Nephron progenitor cell (in vitro differentiated cells): ENCODE results near the gene DMAP1.
"Not testable (repeated sequence)": the region's sequence is repeated elsewhere in the genome, so short reads cannot be mapped to it uniquely, and the experiment has no call there.

ENCODE experiments used
- DNase-seq: peaks from one replicate; pipeline ENCODE4 v3.0.0; 2021
- H3K27ac Mint-ChIP-seq: 2 replicates; pipeline ENCODE4 v1.8.0; 2021; ENCODE audit warnings: mild to moderate bottlenecking, moderate library complexity, mixed read lengths
- H3K27me3 Mint-ChIP-seq: 2 replicates; pipeline ENCODE4 v1.8.0; 2021; ENCODE audit warnings: mild to moderate bottlenecking, low read depth, mixed read lengths; ENCODE audit not compliant: poor library complexity
- H3K36me3 Mint-ChIP-seq: 2 replicates; pipeline ENCODE4 v1.8.0; 2021; ENCODE audit warnings: low read depth, mixed read lengths
- H3K4me1 Mint-ChIP-seq: 2 replicates; pipeline ENCODE4 v1.8.0; 2021; ENCODE audit warnings: mixed read lengths
- H3K4me3 Mint-ChIP-seq: 2 replicates; pipeline ENCODE4 v1.8.0; 2021; ENCODE audit warnings: mild to moderate bottlenecking, moderate library complexity, mixed read lengths
- H3K9me3 Mint-ChIP-seq: 2 replicates; pipeline ENCODE4 v1.8.0; 2021; ENCODE audit warnings: mild to moderate bottlenecking, moderate library complexity, mixed read lengths
- TF ChIP-seq, protein P1 (sequence below): fragments of 200-600 bp; sonication (generic); IDR thresholded peaks from 2 replicates; pipeline ENCODE4 v1.5.0; 2021; ENCODE audit warnings: antibody characterized with exemption

DMAP1 gene

DNA sequence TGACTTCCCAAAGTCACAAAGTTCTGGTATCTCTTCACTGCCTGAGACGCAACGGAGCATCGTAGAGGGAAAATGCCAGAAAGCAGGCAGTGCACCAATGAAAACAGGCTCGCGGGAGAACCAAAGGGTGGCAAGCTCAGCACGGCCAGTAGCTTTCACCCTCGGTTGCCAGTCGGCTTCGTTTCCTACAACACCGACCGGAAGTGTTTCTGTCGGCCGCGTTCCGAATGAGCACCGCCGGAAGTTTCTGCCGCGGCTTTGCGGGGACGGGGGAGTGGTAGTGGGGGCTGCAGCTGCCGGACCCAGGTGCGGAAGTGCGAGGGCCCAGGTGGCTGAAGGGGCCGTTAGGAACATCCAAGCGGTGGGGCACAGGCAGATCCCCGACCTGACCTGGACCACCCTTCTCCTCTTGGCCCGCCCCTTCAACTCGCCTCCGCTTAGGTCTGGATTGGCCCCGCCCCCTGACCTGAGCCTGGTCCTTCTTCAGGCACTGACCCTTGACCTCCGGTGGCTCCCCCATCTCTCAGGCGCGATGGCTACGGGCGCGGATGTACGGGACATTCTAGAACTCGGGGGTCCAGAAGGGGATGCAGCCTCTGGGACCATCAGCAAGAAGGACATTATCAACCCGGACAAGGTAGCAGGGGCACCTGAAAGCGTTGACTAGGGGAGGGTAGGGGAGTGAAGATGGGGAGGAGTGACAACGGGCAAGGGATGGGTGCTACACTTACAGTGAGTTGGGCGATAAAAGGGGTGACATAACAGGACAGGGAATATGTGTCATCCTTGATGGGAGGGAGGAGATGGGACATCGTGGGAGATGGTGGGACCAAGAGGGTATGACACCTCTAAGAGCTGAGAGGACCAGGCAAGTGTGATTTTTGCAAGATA is at the start of gene DMAP1:
DMAP1 (plus strand) TSS at position 250 of the 891 bp plus-strand sequence; CDS start at position 533, 283 bp downstream.
- Mint-ChIP-seq H3K27ac (no peak within 1 kb of the TSS), H3K4me3 (peak within 1 kb of the TSS; percentile 94), H3K4me1 (peaks cover 40% of the 10 kb centered on the region), H3K27me3 (peaks cover 24% of the 10 kb centered on the region), H3K9me3 (no peaks in the 10 kb centered on the region), H3K36me3 (peaks cover 20% of the 10 kb centered on the region)
- DNase-seq, result peak; percentile 81
- TF ChIP-seq, protein P1, sequence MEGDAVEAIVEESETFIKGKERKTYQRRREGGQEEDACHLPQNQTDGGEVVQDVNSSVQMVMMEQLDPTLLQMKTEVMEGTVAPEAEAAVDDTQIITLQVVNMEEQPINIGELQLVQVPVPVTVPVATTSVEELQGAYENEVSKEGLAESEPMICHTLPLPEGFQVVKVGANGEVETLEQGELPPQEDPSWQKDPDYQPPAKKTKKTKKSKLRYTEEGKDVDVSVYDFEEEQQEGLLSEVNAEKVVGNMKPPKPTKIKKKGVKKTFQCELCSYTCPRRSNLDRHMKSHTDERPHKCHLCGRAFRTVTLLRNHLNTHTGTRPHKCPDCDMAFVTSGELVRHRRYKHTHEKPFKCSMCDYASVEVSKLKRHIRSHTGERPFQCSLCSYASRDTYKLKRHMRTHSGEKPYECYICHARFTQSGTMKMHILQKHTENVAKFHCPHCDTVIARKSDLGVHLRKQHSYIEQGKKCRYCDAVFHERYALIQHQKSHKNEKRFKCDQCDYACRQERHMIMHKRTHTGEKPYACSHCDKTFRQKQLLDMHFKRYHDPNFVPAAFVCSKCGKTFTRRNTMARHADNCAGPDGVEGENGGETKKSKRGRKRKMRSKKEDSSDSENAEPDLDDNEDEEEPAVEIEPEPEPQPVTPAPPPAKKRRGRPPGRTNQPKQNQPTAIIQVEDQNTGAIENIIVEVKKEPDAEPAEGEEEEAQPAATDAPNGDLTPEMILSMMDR, result no peak

GRCh38 chr1:44168520-44169098 is 44.7 kb upstream of the DMAP1 start:
- Mint-ChIP-seq H3K4me1 (no peaks in the 10 kb centered on the region), H3K4me3 (no peak overlapping the region), H3K27me3 (peaks cover 13% of the 10 kb centered on the region), H3K9me3 (peaks cover 47% of the 10 kb centered on the region), H3K27ac (no peak overlapping the region), H3K36me3 (peaks cover 1% of the 10 kb centered on the region)
- TF ChIP-seq, protein P1, result no peak
- no peak for DNase-seq

GRCh38 chr1:44170281-44170823 is 42.9 kb upstream of the DMAP1 start:
- TF ChIP-seq, protein P1, result no peak
- H3K4me3 Mint-ChIP-seq, result no peak overlapping the region
- H3K27me3 Mint-ChIP-seq, result peaks cover 13% of the 10 kb centered on the region
- H3K27ac Mint-ChIP-seq, result no peak overlapping the region
- DNase-seq, result no peak
- peaks cover 53% of the 10 kb centered on the region for H3K9me3 Mint-ChIP-seq
- H3K4me1 Mint-ChIP-seq, result no peaks in the 10 kb centered on the region
- H3K36me3 Mint-ChIP-seq, result peaks cover 5% of the 10 kb centered on the region

DNA sequence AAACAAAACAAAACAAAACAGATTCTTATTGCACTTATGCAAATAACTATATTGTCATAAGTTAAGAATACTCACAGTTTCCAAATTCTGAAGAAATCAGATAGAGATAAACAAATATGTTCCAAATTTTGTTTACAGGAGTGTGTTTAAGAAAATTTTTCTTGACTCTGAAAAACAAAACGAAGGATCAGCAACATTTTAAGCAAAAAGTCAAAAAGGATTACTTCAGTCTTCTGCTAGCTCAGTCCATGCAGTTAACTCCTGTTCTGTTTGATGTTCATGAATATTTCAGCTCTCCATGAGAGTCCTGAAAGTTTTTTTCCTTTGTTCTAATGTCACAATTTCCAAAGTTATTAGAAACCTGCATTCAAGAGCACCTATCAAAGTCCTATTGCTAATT is 38.6 kb upstream of the DMAP1 start:
- TF ChIP-seq, protein P1, result no peak
- no peak overlapping the region for H3K27ac Mint-ChIP-seq
- no peak for DNase-seq

DNA sequence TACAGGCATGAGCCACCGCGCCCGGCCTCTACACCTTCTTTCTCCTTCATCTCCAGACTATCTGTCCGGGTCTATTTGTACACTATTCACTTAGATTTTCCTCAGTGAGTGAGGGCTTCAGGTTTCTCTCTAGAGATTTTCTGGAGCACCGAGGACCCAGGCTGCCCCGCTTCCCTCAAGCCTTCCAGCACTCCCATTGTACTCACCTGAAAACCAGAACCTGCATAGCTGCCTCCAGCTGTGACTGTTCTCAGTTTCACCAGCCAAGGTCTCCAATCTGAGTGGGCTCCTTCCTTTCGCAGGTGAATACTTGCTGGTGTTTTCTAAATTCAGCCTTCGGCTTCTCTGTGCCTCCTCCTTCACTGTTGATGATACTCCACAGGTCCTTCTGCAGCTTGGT is 12.9 kb upstream of the DMAP1 start:
- H3K9me3 Mint-ChIP-seq, result no peaks in the 10 kb centered on the region

More for the DNA sequence above, 38.6 kb upstream of the DMAP1 start:
- H3K4me1 Mint-ChIP-seq, result no peaks in the 10 kb centered on the region
- H3K9me3 Mint-ChIP-seq, result peaks cover 57% of the 10 kb centered on the region
- H3K27me3 Mint-ChIP-seq, result peaks cover 11% of the 10 kb centered on the region
- peaks cover 5% of the 10 kb centered on the region for H3K36me3 Mint-ChIP-seq
- H3K4me3 Mint-ChIP-seq, result no peak overlapping the region

DNA sequence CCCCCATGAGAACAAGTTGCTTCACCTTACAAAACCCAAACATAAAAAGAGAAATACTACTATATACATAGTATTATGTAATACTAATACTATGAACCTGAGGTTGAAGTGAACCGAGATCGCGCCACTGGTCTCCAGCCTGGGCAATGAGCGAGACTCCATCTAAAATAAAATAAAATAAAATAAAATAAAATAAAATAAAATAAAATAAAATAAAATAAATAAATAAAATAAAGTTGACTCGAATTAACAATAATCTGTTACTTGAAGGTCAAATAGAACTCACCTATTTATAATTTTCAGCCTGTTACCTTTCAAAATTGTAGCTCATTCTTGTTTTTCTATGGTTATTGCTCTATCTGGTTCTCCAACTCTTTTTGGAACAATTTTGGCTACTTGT is 6.7 kb upstream of the DMAP1 start:
- H3K4me3 Mint-ChIP-seq, H3K36me3 Mint-ChIP-seq, H3K4me1 Mint-ChIP-seq, DNase-seq, H3K9me3 Mint-ChIP-seq, H3K27ac Mint-ChIP-seq: not testable (repeated sequence)
- H3K27me3 Mint-ChIP-seq, result peaks cover 31% of the 10 kb centered on the region

More for the DNA sequence above, 12.9 kb upstream of the DMAP1 start:
- Mint-ChIP-seq H3K27ac (no peak overlapping the region), H3K4me3 (no peak overlapping the region), H3K27me3 (peaks cover 8% of the 10 kb centered on the region), H3K36me3 (no peaks in the 10 kb centered on the region), H3K4me1 (no peaks in the 10 kb centered on the region)
- no peak for DNase-seq
- TF ChIP-seq, protein P1, result no peak
